Parathyroid adenoma (tissue), 2 donors: ENCODE measurements around the gene AGO4.

Source experiments
- H2AFZ ChIP-seq: fragments of 300-600 bp; sonication (generic); one replicate; pipeline ENCODE4 v1.7.0; 2017; ENCODE audit warnings: antibody characterized with exemption, mild to moderate bottlenecking
- H3K27ac ChIP-seq: fragments of 300-600 bp; sonication (generic); one replicate; pipeline ENCODE4 v1.7.0; 2017
- H3K27me3 ChIP-seq: fragments of 300-600 bp; sonication (generic); one replicate; pipeline ENCODE4 v1.7.0; 2017; ENCODE audit warnings: low read length; ENCODE audit not compliant: control insufficient read depth, insufficient read depth
- H3K36me3 ChIP-seq: fragments of 300-600 bp; sonication (generic); one replicate; pipeline ENCODE4 v1.7.0; 2017; ENCODE audit warnings: low read length; ENCODE audit not compliant: control insufficient read depth, insufficient read depth
- H3K4me1 ChIP-seq: fragments of 300-600 bp; sonication (generic); one replicate; pipeline ENCODE4 v1.7.0; 2017; ENCODE audit warnings: control low read depth
- H3K4me2 ChIP-seq: fragments of 300-600 bp; sonication (generic); one replicate; pipeline ENCODE4 v1.7.0; 2017; ENCODE audit warnings: low read length
- H3K4me3 ChIP-seq: fragments of 300-600 bp; sonication (generic); one replicate; pipeline ENCODE4 v1.7.0; 2017; ENCODE audit warnings: low read depth, low read length
- H3K79me2 ChIP-seq: fragments of 300-600 bp; sonication (generic); one replicate; pipeline ENCODE4 v1.7.0; 2017; ENCODE audit warnings: control low read depth
- H3K9ac ChIP-seq: fragments of 300-600 bp; sonication (generic); one replicate; pipeline ENCODE4 v1.7.0; 2017; ENCODE audit warnings: mild to moderate bottlenecking
- H3K9me3 ChIP-seq: fragments of 300-600 bp; sonication (generic); one replicate; pipeline ENCODE4 v1.7.0; 2017; ENCODE audit warnings: low read length; ENCODE audit not compliant: control insufficient read depth
- TF ChIP-seq, protein P1 (sequence below): fragments of 300-600 bp; sonication (generic); IDR thresholded peaks from one replicate; pipeline ENCODE4 v1.7.0; 2017; ENCODE audit warnings: antibody characterized with exemption, mild to moderate bottlenecking
- donor health status: primary hyperparathyroidism.

Gene AGO4

DNA sequence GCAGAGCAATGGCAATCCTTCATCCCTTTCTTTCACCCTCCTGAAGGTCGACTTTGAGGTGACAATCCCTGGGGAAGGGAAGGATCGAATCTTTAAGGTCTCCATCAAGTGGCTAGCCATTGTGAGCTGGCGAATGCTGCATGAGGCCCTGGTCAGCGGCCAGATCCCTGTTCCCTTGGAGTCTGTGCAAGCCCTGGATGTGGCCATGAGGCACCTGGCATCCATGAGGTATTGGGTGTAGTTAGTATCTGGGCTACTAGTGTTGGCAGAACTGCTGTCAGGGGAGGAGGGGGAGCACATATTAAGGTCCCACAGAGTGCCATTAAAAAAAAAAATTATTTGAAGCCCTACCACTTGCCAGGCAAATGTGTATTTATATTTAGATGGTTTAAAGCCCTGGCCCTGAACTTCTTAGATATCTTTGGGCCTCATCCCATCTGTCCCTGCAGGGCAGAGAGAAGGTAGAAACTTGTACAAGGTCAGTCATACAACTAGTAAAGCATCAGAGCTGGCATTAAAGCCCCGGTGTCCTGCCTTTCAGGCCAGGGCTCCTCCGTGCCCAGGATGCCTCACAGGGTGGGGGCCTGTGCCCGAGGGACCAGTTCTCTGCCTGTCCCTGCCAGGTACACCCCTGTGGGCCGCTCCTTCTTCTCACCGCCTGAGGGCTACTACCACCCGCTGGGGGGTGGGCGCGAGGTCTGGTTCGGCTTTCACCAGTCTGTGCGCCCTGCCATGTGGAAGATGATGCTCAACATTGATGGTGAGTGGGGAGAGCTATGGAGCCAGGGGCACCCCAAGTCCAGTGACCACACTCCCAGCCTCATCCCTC, 85.4 kb downstream of the AGO4 start:
- Histone ChIP-seq H3K4me1 (no peaks in the 10 kb centered on the region), H3K27ac (no peak overlapping the region), H3K27me3 (no peaks in the 10 kb centered on the region), H3K4me3 (no peak overlapping the region), H3K79me2 (no peaks in the 10 kb centered on the region), H3K9me3 (no peaks in the 10 kb centered on the region), H2AFZ (no peak overlapping the region), H3K9ac (no peak overlapping the region), H3K36me3 (no peaks in the 10 kb centered on the region), H3K4me2 (no peak overlapping the region)
- TF ChIP-seq, protein P1, sequence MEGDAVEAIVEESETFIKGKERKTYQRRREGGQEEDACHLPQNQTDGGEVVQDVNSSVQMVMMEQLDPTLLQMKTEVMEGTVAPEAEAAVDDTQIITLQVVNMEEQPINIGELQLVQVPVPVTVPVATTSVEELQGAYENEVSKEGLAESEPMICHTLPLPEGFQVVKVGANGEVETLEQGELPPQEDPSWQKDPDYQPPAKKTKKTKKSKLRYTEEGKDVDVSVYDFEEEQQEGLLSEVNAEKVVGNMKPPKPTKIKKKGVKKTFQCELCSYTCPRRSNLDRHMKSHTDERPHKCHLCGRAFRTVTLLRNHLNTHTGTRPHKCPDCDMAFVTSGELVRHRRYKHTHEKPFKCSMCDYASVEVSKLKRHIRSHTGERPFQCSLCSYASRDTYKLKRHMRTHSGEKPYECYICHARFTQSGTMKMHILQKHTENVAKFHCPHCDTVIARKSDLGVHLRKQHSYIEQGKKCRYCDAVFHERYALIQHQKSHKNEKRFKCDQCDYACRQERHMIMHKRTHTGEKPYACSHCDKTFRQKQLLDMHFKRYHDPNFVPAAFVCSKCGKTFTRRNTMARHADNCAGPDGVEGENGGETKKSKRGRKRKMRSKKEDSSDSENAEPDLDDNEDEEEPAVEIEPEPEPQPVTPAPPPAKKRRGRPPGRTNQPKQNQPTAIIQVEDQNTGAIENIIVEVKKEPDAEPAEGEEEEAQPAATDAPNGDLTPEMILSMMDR: no peak

DNA sequence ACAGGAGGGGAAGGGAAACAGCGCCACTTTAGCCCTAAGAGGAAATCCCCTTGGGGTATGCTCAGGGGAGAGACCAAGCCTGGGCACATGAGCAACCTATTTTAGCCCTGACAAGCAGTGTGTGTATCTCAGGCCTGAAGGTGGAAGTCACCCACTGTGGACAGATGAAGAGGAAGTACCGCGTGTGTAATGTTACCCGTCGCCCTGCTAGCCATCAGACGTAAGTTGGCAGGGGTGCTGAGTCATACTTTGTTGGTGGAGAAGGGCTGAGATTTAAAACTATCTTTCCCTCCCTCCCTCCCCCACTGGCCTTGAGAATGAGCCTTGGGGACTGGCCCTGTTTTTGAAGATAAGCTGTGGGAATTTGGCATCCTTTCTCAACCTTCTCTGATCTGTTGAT, 86.4 kb downstream of the AGO4 start:
- no peak overlapping the region for H2AFZ ChIP-seq
- no peaks in the 10 kb centered on the region for H3K36me3 ChIP-seq
- no peak overlapping the region for H3K27ac ChIP-seq
- H3K4me2 ChIP-seq: no peak overlapping the region
- H3K27me3 ChIP-seq: no peaks in the 10 kb centered on the region
- no peaks in the 10 kb centered on the region for H3K9me3 ChIP-seq
- no peaks in the 10 kb centered on the region for H3K4me1 ChIP-seq
- no peaks in the 10 kb centered on the region for H3K79me2 ChIP-seq
- no peak overlapping the region for H3K4me3 ChIP-seq
- TF ChIP-seq, protein P1: no peak
- no peak overlapping the region for H3K9ac ChIP-seq

DNA sequence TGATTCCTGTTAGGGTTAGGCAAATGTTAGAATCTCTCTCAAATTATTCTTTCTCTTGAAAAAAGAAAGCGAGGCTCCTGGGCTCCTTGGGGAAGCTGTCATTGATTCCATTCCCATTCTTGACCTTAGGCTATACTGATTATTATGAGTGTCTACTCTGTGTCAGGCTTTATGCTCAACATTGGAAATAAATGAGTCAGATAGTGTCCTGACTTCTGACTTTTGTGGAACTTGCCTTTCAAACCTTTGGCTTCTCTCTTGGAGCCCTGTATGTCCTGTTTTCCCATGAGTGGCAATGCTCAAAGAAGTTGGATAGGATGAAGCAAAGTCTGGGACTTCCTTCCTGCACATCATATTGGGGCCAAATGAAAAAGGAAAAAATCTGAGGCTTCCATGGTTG, 86.8 kb downstream of the AGO4 start:
- H3K4me3 ChIP-seq: no peak overlapping the region
- H3K9ac ChIP-seq: no peak overlapping the region
- no peak overlapping the region for H3K4me2 ChIP-seq
- H3K9me3 ChIP-seq: no peaks in the 10 kb centered on the region
- no peaks in the 10 kb centered on the region for H3K79me2 ChIP-seq
- TF ChIP-seq, protein P1: no peak
- H3K27ac ChIP-seq: no peak overlapping the region
- H3K27me3 ChIP-seq: no peaks in the 10 kb centered on the region
- H3K36me3 ChIP-seq: no peaks in the 10 kb centered on the region
- no peaks in the 10 kb centered on the region for H3K4me1 ChIP-seq
- no peak overlapping the region for H2AFZ ChIP-seq

- TF ChIP-seq, protein P1: no peak
- no peak overlapping the region for H2AFZ ChIP-seq
- H3K9me3 ChIP-seq: no peaks in the 10 kb centered on the region
- H3K4me2 ChIP-seq: no peak overlapping the region
- no peaks in the 10 kb centered on the region for H3K4me1 ChIP-seq
- H3K4me3 ChIP-seq: no peak overlapping the region
- H3K27ac ChIP-seq: no peak overlapping the region
- no peak overlapping the region for H3K9ac ChIP-seq
- no peaks in the 10 kb centered on the region for H3K36me3 ChIP-seq
- H3K79me2 ChIP-seq: no peaks in the 10 kb centered on the region
- no peaks in the 10 kb centered on the region for H3K27me3 ChIP-seq
These were observed 92.1 kb downstream of the AGO4 start for GRCh38 chr1:35899941-35900340.

GRCh38 chr1:35901235-35901634, 93.4 kb downstream of the AGO4 start:
- no peak overlapping the region for H3K27ac ChIP-seq
- H3K4me3 ChIP-seq: no peak overlapping the region
- no peaks in the 10 kb centered on the region for H3K79me2 ChIP-seq
- H2AFZ ChIP-seq: no peak overlapping the region
- TF ChIP-seq, protein P1: no peak
- no peaks in the 10 kb centered on the region for H3K27me3 ChIP-seq
- H3K9me3 ChIP-seq: no peaks in the 10 kb centered on the region
- H3K9ac ChIP-seq: no peak overlapping the region
- no peak overlapping the region for H3K4me2 ChIP-seq
- no peaks in the 10 kb centered on the region for H3K4me1 ChIP-seq
- no peaks in the 10 kb centered on the region for H3K36me3 ChIP-seq
